ENCODE results near the gene PARP14.

DNA sequence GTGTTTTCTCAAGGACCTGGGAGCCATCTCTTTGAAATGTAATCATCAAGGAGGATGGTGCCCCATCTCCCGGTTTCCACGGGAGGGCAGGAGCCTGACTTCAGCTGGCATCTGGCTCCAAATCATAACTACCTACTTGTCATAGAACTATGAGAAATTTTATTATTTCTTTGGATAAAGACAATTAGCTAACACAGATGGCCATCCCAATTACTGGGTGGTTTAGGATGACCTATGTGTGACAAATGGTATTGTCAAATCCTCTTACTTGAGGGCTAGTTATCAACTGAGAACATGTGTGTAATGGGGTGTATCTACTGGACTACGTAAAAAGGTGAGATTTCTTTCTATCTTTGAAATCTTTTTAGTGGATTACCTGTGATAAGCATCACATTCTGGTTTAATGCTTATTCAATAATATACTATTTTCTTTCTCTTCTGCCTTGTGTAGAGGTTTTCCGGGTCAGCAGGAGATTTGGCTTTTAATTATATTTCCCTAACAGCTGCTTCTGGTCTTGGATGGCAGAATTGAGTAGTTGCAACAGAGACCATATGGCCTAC is 15.3 kb upstream of the PARP14 start:
- no peak for TF ChIP-seq FOXM1 (IDR thresholded peaks at IDR 0.05; ENCODE audit: borderline replicate concordance)
- no peak for TF ChIP-seq ARNT (IDR thresholded peaks at IDR 0.05)
- no peak for TF ChIP-seq ELF4 (IDR thresholded peaks at IDR 0.05)
- no peak for TF ChIP-seq SP1 (IDR thresholded peaks at IDR 0.05)
